Upper lobe of left lung (tissue), 4 donors: ENCODE results near the gene ZBTB16.

ENCODE experiments used
- CTCF ChIP-seq, 6 experiments: fragments of 450-650 bp in 4 of 6; fragments of 200-600 bp in 2 of 6; sonication (generic) in 2 of 6; IDR thresholded peaks; one replicate each; pipeline ENCODE4 v1.5.1; 2016 to 2019; ENCODE audit warnings: antibody characterized with exemption in 6 of 6
- EP300 ChIP-seq, 4 donors: sonication (generic); formaldehyde crosslinking; IDR thresholded peaks; one replicate each; pipeline ENCODE4 v1.5.1; 2017; ENCODE audit warnings: antibody characterized with exemption in 4 of 4, control low read depth in 2 of 4
- POLR2A ChIP-seq, 4 donors: fragments of 450-650 bp; IDR thresholded peaks; one replicate each; pipeline ENCODE4 v1.5.1; 2016 to 2017; ENCODE audit warnings: antibody characterized with exemption in 4 of 4, mild to moderate bottlenecking in 2 of 4
- POLR2AphosphoS5 ChIP-seq, 2 donors: sonication (generic); formaldehyde crosslinking; IDR thresholded peaks; one replicate each; pipeline ENCODE4 v1.5.1; 2017; ENCODE audit warnings: antibody characterized with exemption in 2 of 2

- TF ChIP-seq POLR2AphosphoS5 (IDR thresholded peaks at IDR 0.05) (no peak), CTCF (IDR thresholded peaks at IDR 0.05) (no peak), POLR2A (IDR thresholded peaks at IDR 0.05) (no peak), EP300 (IDR thresholded peaks at IDR 0.05) (no peak)
These were observed 17.3 kb upstream of the ZBTB16 start for GRCh38 chr11:114042234-114042633.
